8988T (cell line): ENCODE results near the gene LZTS3.
"Not testable (repeated sequence)": the region's sequence is repeated elsewhere in the genome, so short reads cannot be mapped to it uniquely, and the experiment has no call there.

ENCODE experiments used
- DNase-seq: peaks from one replicate; pipeline ENCODE4 v3.0.0; 2011

LZTS3 gene

GRCh38 chr20:3166913-3167342 lies 6.4 kb downstream of the LZTS3 start:
- no peak for DNase-seq

- no peak for DNase-seq
These were observed 6.9 kb downstream of the LZTS3 start for GRCh38 chr20:3166338-3166912.

- DNase-seq = peak; percentile 33
These were observed 7.6 kb downstream of the LZTS3 start for GRCh38 chr20:3165473-3166337.

GRCh38 chr20:3164763-3165410 lies 8.5 kb downstream of the LZTS3 start:
- peak; percentile 40 for DNase-seq

GRCh38 chr20:3164043-3164762 lies 9.1 kb downstream of the LZTS3 start:
- DNase-seq = no peak

- DNase-seq = peak; percentile 31
These were observed 10.0 kb downstream of the LZTS3 start for GRCh38 chr20:3163099-3164042.

- DNase-seq = peak; percentile 29
These were observed 11.2 kb downstream of the LZTS3 start for GRCh38 chr20:3162080-3162611.

GRCh38 chr20:3161316-3162079 lies 11.9 kb downstream of the LZTS3 start:
- no peak for DNase-seq

- DNase-seq = no peak
These were observed 12.9 kb downstream of the LZTS3 start for GRCh38 chr20:3160418-3160817.

GRCh38 chr20:3158968-3159431 lies 14.3 kb downstream of the LZTS3 start:
- DNase-seq = no peak

- no peak for DNase-seq
These were observed 15.5 kb downstream of the LZTS3 start for GRCh38 chr20:3157817-3158216.

- no peak for DNase-seq
These were observed 16.3 kb downstream of the LZTS3 start for GRCh38 chr20:3156811-3157619.

GRCh38 chr20:3152057-3152644 lies 21.2 kb downstream of the LZTS3 start:
- not testable (repeated sequence) for DNase-seq

GRCh38 chr20:3150908-3151307 lies 22.4 kb downstream of the LZTS3 start:
- DNase-seq = no peak

GRCh38 chr20:3146732-3147341 lies 26.5 kb downstream of the LZTS3 start:
- DNase-seq = no peak

- DNase-seq = no peak
These were observed 31.6 kb downstream of the LZTS3 start for GRCh38 chr20:3141757-3142156.

GRCh38 chr20:3137492-3137891 lies 35.9 kb downstream of the LZTS3 start:
- no peak for DNase-seq

GRCh38 chr20:3135507-3136070 lies 37.8 kb downstream of the LZTS3 start:
- DNase-seq = no peak

- DNase-seq = no peak
These were observed 39.2 kb downstream of the LZTS3 start for GRCh38 chr20:3134151-3134550.
